Progenitor cell of endocrine pancreas (in vitro differentiated cells): ENCODE results near the gene NDUFB6. TPM values are rescaled to one million over a fixed set of nuclear protein-coding genes. Genes with fewer than 3 reads are reported as not detected.

ENCODE experiments used
- DNase-seq: peaks from one replicate; pipeline ENCODE4 v3.0.0; 2021; ENCODE audit warnings: low spot score; ENCODE audit not compliant: unreplicated experiment
- H3K27ac Mint-ChIP-seq: 2 replicates; pipeline ENCODE4 v1.8.0; 2021; ENCODE audit warnings: mild to moderate bottlenecking, moderate library complexity, mixed read lengths
- H3K27me3 Mint-ChIP-seq: 2 replicates; pipeline ENCODE4 v1.8.0; 2021; ENCODE audit warnings: mixed read lengths
- H3K36me3 Mint-ChIP-seq: 2 replicates; pipeline ENCODE4 v1.8.0; 2022; ENCODE audit warnings: mixed read lengths; ENCODE audit not compliant: insufficient read depth
- H3K4me1 Mint-ChIP-seq: 2 replicates; pipeline ENCODE4 v1.8.0; 2021; ENCODE audit warnings: low read depth, mixed read lengths
- H3K4me3 Mint-ChIP-seq: 2 replicates; pipeline ENCODE4 v1.8.0; 2021; ENCODE audit warnings: low read depth, mild to moderate bottlenecking, moderate library complexity, mixed read lengths
- H3K9me3 Mint-ChIP-seq: 2 replicates; pipeline ENCODE4 v1.8.0; 2021; ENCODE audit warnings: low read depth, mixed read lengths
- total RNA-seq: library from RNA; stranded (reverse); gene quantifications from 2 replicates; pipeline ENCODE4 v1.2.1, GENCODE V29; 2021
- TF ChIP-seq, protein P1 (sequence below): fragments of 200-600 bp; sonication (generic); IDR thresholded peaks from one replicate; pipeline ENCODE4 v1.5.0; 2021; ENCODE audit warnings: antibody characterized with exemption, mild to moderate bottlenecking; ENCODE audit not compliant: unreplicated experiment

NDUFB6 gene
- total RNA-seq, 1 donor from 2014 or later = 39.8 TPM

DNA sequence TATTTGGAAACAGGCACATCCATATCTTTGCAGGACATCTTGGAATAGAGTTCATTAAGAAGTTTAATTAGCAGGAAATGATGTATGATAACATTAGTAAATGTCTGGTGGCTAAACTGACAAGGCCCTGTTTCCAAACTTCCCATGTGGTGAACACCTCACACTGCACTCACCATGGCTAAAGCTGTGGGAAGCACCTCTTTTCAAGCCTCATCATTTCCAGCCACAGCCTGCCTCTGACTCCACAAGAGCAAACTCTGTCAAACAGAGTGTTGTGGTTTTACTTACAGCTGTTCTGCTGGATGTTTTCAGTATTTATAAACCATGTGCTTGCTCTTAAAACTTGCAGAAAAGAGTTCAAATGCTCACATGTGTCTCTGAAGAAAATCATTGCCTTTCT, 14.9 kb upstream of the NDUFB6 start:
- no peak overlapping the region for H3K4me3 Mint-ChIP-seq
- no peak overlapping the region for H3K27ac Mint-ChIP-seq
- no peak for DNase-seq

DNA sequence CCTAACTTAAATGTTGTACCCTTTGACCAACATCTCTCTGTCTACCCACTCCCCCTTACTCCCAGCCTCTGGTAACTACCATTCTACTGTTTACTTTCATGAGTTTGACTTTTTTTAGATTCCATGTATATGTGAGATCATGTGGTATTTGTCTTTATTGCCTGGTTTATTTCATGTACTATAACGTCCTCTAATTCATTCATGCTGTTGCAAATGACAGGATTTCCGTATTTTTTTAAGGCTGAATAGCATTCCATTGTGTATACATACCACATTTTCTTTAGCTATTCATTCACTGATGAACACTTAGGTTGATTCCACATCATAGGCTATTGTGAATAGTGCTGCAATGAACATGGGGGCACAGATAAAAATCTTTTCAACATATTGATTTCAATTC, 11.8 kb upstream of the NDUFB6 start:
- peaks cover 30% of the 10 kb centered on the region for H3K27me3 Mint-ChIP-seq
- no peak overlapping the region for H3K27ac Mint-ChIP-seq
- DNase-seq = no peak
- TF ChIP-seq, protein P1, sequence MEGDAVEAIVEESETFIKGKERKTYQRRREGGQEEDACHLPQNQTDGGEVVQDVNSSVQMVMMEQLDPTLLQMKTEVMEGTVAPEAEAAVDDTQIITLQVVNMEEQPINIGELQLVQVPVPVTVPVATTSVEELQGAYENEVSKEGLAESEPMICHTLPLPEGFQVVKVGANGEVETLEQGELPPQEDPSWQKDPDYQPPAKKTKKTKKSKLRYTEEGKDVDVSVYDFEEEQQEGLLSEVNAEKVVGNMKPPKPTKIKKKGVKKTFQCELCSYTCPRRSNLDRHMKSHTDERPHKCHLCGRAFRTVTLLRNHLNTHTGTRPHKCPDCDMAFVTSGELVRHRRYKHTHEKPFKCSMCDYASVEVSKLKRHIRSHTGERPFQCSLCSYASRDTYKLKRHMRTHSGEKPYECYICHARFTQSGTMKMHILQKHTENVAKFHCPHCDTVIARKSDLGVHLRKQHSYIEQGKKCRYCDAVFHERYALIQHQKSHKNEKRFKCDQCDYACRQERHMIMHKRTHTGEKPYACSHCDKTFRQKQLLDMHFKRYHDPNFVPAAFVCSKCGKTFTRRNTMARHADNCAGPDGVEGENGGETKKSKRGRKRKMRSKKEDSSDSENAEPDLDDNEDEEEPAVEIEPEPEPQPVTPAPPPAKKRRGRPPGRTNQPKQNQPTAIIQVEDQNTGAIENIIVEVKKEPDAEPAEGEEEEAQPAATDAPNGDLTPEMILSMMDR = no peak
- no peak overlapping the region for H3K4me3 Mint-ChIP-seq
- H3K4me1 Mint-ChIP-seq = peaks cover 7% of the 10 kb centered on the region
- no peaks in the 10 kb centered on the region for H3K36me3 Mint-ChIP-seq
- H3K9me3 Mint-ChIP-seq = no peaks in the 10 kb centered on the region

More for the DNA sequence above, 14.9 kb upstream of the NDUFB6 start:
- Mint-ChIP-seq H3K27me3 (peaks cover 30% of the 10 kb centered on the region), H3K9me3 (no peaks in the 10 kb centered on the region), H3K4me1 (no peaks in the 10 kb centered on the region), H3K36me3 (no peaks in the 10 kb centered on the region)
- TF ChIP-seq, protein P1 = peak; percentile 9

DNA sequence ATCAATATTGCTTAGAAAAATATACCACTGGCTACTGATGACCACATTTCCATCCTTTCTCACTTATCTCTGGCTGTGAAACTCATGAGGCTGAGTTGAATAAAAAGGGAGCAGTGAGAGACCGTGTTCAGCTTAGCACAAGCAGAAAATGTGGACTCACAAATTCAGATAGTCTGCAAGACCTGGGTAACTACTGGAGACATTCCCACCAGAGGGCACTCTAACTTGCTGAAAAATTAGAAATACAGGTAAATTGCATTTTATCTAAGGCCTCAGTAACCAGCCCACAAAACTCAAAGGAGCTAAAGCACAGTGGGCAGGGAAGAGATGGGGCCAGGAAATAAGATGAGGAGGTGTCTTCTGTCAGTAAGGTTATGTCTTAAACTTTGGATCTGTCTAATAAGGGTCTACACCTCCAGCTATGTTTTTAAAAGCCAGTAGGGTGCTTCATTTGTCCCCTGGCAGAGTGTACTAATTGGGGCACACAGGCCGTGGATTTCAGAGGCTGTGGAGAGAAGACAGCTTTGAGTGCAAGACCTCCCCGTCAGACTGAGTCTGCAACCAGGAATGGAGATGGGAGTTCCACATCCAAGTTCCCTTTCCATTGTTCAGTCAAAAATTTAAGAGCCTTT, 8.7 kb upstream of the NDUFB6 start:
- no peaks in the 10 kb centered on the region for H3K9me3 Mint-ChIP-seq
- no peaks in the 10 kb centered on the region for H3K36me3 Mint-ChIP-seq
- H3K4me3 Mint-ChIP-seq = no peak overlapping the region
- no peak overlapping the region for H3K27ac Mint-ChIP-seq
- peak; percentile 30 for DNase-seq
- peaks cover 30% of the 10 kb centered on the region for H3K27me3 Mint-ChIP-seq
- peaks cover 7% of the 10 kb centered on the region for H3K4me1 Mint-ChIP-seq
- TF ChIP-seq, protein P1 = peak; percentile 70

DNA sequence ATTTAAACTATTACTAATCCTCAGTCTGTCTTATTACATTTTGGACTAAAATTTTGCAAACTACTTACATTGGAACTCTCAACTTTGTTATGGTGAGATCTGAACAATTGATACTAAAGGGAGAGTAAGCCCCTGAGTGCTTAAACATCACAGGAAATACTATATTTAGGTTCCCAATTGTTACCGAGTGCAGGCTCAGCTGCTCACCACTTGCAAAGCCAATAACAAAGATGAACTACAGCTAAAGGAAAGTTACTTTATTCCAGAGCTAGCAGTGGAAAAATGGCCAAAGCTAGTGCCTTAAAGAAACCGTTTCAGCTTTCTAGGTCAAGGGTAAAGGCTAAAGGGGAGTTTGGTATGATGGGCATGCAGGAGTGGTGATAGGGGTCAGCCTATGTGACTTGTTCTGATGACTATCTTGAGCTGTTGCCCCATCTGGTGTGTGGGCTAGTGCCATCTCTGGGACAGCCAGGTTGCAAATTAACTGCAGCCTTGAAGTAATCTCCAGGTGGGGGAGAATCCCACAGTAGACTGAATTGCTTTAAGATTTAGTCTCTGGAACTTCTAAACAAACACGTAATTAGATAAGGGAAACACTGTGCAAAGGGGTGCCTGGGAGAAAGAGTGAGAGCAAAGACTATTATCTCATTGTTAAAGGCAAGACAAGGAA, 7.8 kb upstream of the NDUFB6 start:
- no peak for DNase-seq
- Mint-ChIP-seq H3K4me1 (peaks cover 7% of the 10 kb centered on the region), H3K4me3 (no peak overlapping the region), H3K36me3 (no peaks in the 10 kb centered on the region), H3K27ac (no peak overlapping the region), H3K9me3 (no peaks in the 10 kb centered on the region), H3K27me3 (peaks cover 25% of the 10 kb centered on the region)
- TF ChIP-seq, protein P1 = no peak

DNA sequence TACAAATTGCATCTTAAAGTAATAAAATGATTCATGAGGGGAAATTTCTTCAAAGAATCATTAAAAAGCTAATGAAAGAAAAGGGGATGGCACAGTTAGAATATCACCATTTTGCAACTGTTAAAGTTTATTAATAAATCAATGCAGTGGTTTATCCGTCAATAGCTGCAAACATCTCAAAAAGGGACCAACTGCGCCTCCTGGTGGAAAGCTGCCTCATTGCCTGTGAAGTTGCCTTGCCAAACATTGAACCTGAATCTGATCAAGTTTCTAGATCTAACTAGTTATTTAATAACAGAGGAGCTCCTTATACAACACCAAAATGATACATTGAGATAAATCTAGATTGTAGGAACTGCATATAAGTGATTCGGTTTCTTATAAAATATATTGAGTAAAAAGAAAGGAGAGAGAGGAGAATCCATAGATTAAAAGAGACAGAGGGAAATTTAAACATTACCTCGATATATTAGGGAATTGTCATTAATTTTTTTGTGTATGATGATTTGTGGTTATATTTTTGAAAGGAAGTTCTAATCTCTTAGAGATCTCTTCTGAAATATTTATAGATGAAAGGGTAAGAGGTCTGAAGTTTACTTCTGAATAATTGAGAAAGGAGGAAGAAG, 6.9 kb upstream of the NDUFB6 start:
- Mint-ChIP-seq H3K36me3 (no peaks in the 10 kb centered on the region), H3K4me1 (peaks cover 7% of the 10 kb centered on the region), H3K4me3 (no peak overlapping the region), H3K27ac (no peak overlapping the region), H3K27me3 (peaks cover 16% of the 10 kb centered on the region), H3K9me3 (no peaks in the 10 kb centered on the region)
- DNase-seq = peak; percentile 63
- TF ChIP-seq, protein P1 = peak; percentile 97
